GM18907 (cell line): ENCODE data around the gene PHF21A.

Experiments used
- ATAC-seq: cut with Tn5 transposase; IDR thresholded peaks from one replicate; pipeline ENCODE4 v1.9.1; 2021; ENCODE audit warnings: mild to moderate bottlenecking, moderate library complexity; ENCODE audit not compliant: unreplicated experiment

PHF21A gene

GRCh38 chr11:46121301-46121723 lies at the start of gene PHF21A:
Gene PHF21A (minus strand): TSS chr11:46121454. CDS start chr11:46084219, 37,235 bp downstream.
- ATAC-seq = peak; percentile 57

- ATAC-seq = no peak
These were observed 49.5 kb upstream of the PHF21A start for GRCh38 chr11:46170797-46171196.

GRCh38 chr11:46162700-46163099 lies 41.4 kb upstream of the PHF21A start:
- ATAC-seq = no peak

- ATAC-seq = no peak
These were observed 39.9 kb upstream of the PHF21A start for GRCh38 chr11:46161201-46161600.

GRCh38 chr11:46160100-46160499 lies 38.8 kb upstream of the PHF21A start:
- no peak for ATAC-seq

GRCh38 chr11:46159680-46160079 lies 38.4 kb upstream of the PHF21A start:
- no peak for ATAC-seq

- ATAC-seq = no peak
These were observed 28.6 kb upstream of the PHF21A start for GRCh38 chr11:46149826-46150225.

- no peak for ATAC-seq
These were observed 28.1 kb upstream of the PHF21A start for GRCh38 chr11:46149342-46149741.

GRCh38 chr11:46144741-46145140 lies 23.5 kb upstream of the PHF21A start:
- no peak for ATAC-seq

GRCh38 chr11:46143049-46143806 lies 22.0 kb upstream of the PHF21A start:
- no peak for ATAC-seq

GRCh38 chr11:46142561-46142960 lies 21.3 kb upstream of the PHF21A start:
- ATAC-seq = no peak

GRCh38 chr11:46141597-46141996 lies 20.3 kb upstream of the PHF21A start:
- no peak for ATAC-seq

GRCh38 chr11:46134540-46134939 lies 13.3 kb upstream of the PHF21A start:
- no peak for ATAC-seq

GRCh38 chr11:46134061-46134460 lies 12.8 kb upstream of the PHF21A start:
- no peak for ATAC-seq

GRCh38 chr11:46133119-46133518 lies 11.9 kb upstream of the PHF21A start:
- no peak for ATAC-seq

GRCh38 chr11:46130286-46130940 lies 9.2 kb upstream of the PHF21A start:
- ATAC-seq = no peak

GRCh38 chr11:46129133-46129532 lies 7.9 kb upstream of the PHF21A start:
- no peak for ATAC-seq

GRCh38 chr11:46127150-46127638 lies 5.9 kb upstream of the PHF21A start:
- ATAC-seq = peak; percentile 83

GRCh38 chr11:46125284-46125683 lies 4.0 kb upstream of the PHF21A start:
- ATAC-seq = no peak

GRCh38 chr11:46122945-46123715 lies 1.9 kb upstream of the PHF21A start:
- no peak for ATAC-seq

GRCh38 chr11:46121724-46122477 lies 647 bp upstream of the PHF21A start:
- ATAC-seq = peak; percentile 51
